PC-3 (cell line): ENCODE measurements around the gene SBSN. TPM values are rescaled to one million over a fixed set of nuclear protein-coding genes. Genes with fewer than 3 reads are reported as not detected.

ENCODE experiments used
- ATAC-seq: fragments of 200-7000 bp; cut with Tn5 transposase; 2 replicates; pipeline ENCODE4 v1.9.1; 2020; ENCODE audit warnings: mild to moderate bottlenecking, moderate library complexity
- BruUV-seq: library from RNA; stranded (reverse); fragments of 400-500 nt; replicated peaks from 2 replicates; lab custom pipeline; 2021; lab: Mats Ljungman, UMichigan
- CTCF ChIA-PET: fragments of 300-600 bp; sonication (Branson Sonifier 250); formaldehyde crosslinking; loops from one replicate; lab custom pipeline; 2022; ENCODE audit warnings: antibody characterized with exemption; lab: Charles Lee
- POLR2A ChIA-PET: fragments of 300-600 bp; sonication (Branson Sonifier 250); formaldehyde crosslinking; loops from one replicate; lab custom pipeline; 2022; ENCODE audit warnings: antibody characterized with exemption; ENCODE audit not compliant: unreplicated experiment; lab: Charles Lee
- DNase-seq: peaks from one replicate; pipeline ENCODE4 v3.0.0-alpha.2; 2015
- H2AFZ ChIP-seq: fragments of 300-600 bp; sonication (generic); 2 replicates; pipeline ENCODE4 v1.6.0; 2016; ENCODE audit warnings: antibody characterized with exemption, low read length
- H3F3A ChIP-seq: fragments of 300-600 bp; sonication (generic); one replicate; pipeline ENCODE4 v1.6.0; 2017; ENCODE audit warnings: antibody characterized with exemption, low read length, control low read depth, mild to moderate bottlenecking; ENCODE audit not compliant: unreplicated experiment
- H3K27ac ChIP-seq: fragments of 300-600 bp; sonication (generic); 2 replicates; pipeline ENCODE4 v1.5.1; 2016; ENCODE audit warnings: mild to moderate bottlenecking, low read length
- H3K27me3 ChIP-seq: fragments of 300-600 bp; sonication (generic); 2 replicates; pipeline ENCODE4 v1.6.1; 2016; ENCODE audit warnings: low read length, mixed read lengths
- H3K36me3 ChIP-seq: fragments of 300-600 bp; sonication (generic); 2 replicates; pipeline ENCODE4 v1.6.1; 2016; ENCODE audit warnings: low read depth, mixed run types, low read length, mixed read lengths
- H3K4me1 ChIP-seq: fragments of 300-600 bp; sonication (generic); 2 replicates; pipeline ENCODE4 v1.5.1; 2016; ENCODE audit warnings: low read length; ENCODE audit not compliant: insufficient read depth
- H3K4me2 ChIP-seq: fragments of 300-600 bp; sonication (generic); 2 replicates; pipeline ENCODE4 v1.6.0; 2016; ENCODE audit warnings: low read length
- H3K4me3 ChIP-seq: fragments of 300-600 bp; sonication (generic); 2 replicates; pipeline ENCODE4 v1.5.1; 2016; ENCODE audit warnings: mild to moderate bottlenecking, low read length, mixed read lengths
- H3K79me2 ChIP-seq: fragments of 300-600 bp; sonication (generic); 2 replicates; pipeline ENCODE4 v1.6.1; 2017; ENCODE audit warnings: low read length, mixed read lengths
- H3K9ac ChIP-seq: fragments of 300-600 bp; sonication (generic); 2 replicates; pipeline ENCODE4 v1.6.0; 2016; ENCODE audit warnings: mild to moderate bottlenecking, low read length
- H3K9me2 ChIP-seq: fragments of 300-600 bp; sonication (generic); replicated peaks from 2 replicates; pipeline ENCODE4 v1.6.1; 2016; ENCODE audit warnings: mixed run types, low read length, mixed read lengths
- H3K9me3 ChIP-seq: fragments of 300-600 bp; sonication (generic); 2 replicates; pipeline ENCODE4 v1.6.1; 2016; ENCODE audit warnings: low read length, mixed read lengths
- H4K20me1 ChIP-seq: fragments of 300-600 bp; sonication (generic); 2 replicates; pipeline ENCODE4 v1.6.1; 2016; ENCODE audit warnings: low read length, mixed read lengths
- EZH2 ChIP-seq: fragments of 300-600 bp; sonication (generic); IDR thresholded peaks from one replicate; pipeline ENCODE4 v1.6.1; 2017; ENCODE audit warnings: antibody characterized with exemption, mild to moderate bottlenecking, low read length; ENCODE audit not compliant: unreplicated experiment
- EZH2phosphoT487 ChIP-seq: fragments of 300-600 bp; sonication (generic); IDR thresholded peaks from 2 replicates; pipeline ENCODE4 v1.6.1; 2018; ENCODE audit warnings: mild to moderate bottlenecking, antibody characterized with exemption, low read length, borderline replicate concordance
- intact Hi-C: fragments of 100-400 bp; cut with micrococcal nuclease; formaldehyde crosslinking; loops from 2 replicates; pipeline ENCODE4 v1.9.0; 2023
- total RNA-seq: library from RNA; depleted of rRNA; stranded (reverse); fragments of >200 nt; gene quantifications from 2 replicates; pipeline ENCODE4 v1.2.3, GENCODE V29; 2014
- TF ChIP-seq, protein P1 (sequence below): fragments of 300-600 bp; sonication (generic); conservative IDR thresholded peaks from 2 replicates; pipeline ENCODE4 v1.5.1; 2017; ENCODE audit warnings: antibody characterized with exemption, low read depth, mild to moderate bottlenecking, low read length

SBSN gene
- total RNA-seq, 1 experiment from 2014 or later = 0.26 TPM

- Histone ChIP-seq H3K79me2 (no peaks in the 10 kb centered on the region), H3K9ac (no peak overlapping the region), H3K4me2 (no peak overlapping the region), H3K9me2 (no peaks in the 10 kb centered on the region), H3K36me3 (no peaks in the 10 kb centered on the region), H4K20me1 (no peaks in the 10 kb centered on the region), H3K27ac (no peak overlapping the region), H3K4me1 (no peaks in the 10 kb centered on the region), H3K9me3 (no peaks in the 10 kb centered on the region), H3K27me3 (no peaks in the 10 kb centered on the region), H2AFZ (no peak overlapping the region), H3F3A (no peaks in the 10 kb centered on the region), H3K4me3 (no peak overlapping the region)
- ChIA-PET POLR2A (no interaction called here), CTCF (no interaction called here)
- intact Hi-C loops = no loop called here
- DNase-seq (no peak), ATAC-seq (no peak)
- no TSS peak for BruUV-seq
- TF ChIP-seq, protein P1, sequence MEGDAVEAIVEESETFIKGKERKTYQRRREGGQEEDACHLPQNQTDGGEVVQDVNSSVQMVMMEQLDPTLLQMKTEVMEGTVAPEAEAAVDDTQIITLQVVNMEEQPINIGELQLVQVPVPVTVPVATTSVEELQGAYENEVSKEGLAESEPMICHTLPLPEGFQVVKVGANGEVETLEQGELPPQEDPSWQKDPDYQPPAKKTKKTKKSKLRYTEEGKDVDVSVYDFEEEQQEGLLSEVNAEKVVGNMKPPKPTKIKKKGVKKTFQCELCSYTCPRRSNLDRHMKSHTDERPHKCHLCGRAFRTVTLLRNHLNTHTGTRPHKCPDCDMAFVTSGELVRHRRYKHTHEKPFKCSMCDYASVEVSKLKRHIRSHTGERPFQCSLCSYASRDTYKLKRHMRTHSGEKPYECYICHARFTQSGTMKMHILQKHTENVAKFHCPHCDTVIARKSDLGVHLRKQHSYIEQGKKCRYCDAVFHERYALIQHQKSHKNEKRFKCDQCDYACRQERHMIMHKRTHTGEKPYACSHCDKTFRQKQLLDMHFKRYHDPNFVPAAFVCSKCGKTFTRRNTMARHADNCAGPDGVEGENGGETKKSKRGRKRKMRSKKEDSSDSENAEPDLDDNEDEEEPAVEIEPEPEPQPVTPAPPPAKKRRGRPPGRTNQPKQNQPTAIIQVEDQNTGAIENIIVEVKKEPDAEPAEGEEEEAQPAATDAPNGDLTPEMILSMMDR = no peak
- TF ChIP-seq EZH2 (no peak), EZH2phosphoT487 (no peak)
Measured at GRCh38 chr19:35487656-35488182, 40.4 kb downstream of the SBSN start.

DNA sequence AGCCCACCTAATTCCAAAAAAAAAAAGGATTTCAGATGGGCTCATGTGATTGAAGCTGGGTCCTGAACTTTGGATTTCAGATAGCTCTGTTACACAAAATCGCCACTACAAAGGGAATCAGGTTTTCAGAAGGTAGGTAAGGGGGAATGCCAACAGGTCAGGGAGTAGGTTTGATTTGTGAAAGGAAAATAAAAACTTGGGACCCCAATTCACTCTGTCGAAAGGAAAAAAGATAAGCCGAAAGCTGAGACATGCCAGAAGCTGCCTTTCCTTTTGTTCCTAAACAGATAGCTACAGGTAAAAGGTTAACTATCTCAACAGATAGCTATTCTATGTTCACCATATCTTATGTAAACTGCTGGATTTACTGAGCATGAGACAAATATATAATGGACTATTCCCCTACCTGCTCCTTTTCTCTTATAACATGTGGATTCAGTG, 41.8 kb downstream of the SBSN start:
- H3K36me3 ChIP-seq = no peaks in the 10 kb centered on the region
- DNase-seq = no peak
- no peak overlapping the region for H3K4me2 ChIP-seq
- no peak for ATAC-seq
- no peak overlapping the region for H3K27ac ChIP-seq
- H3K4me1 ChIP-seq = no peaks in the 10 kb centered on the region
- ChIA-PET POLR2A (no interaction called here), CTCF (no interaction called here)
- H3K4me3 ChIP-seq = no peak overlapping the region
- H2AFZ ChIP-seq = no peak overlapping the region
- no peaks in the 10 kb centered on the region for H3K79me2 ChIP-seq
- no peaks in the 10 kb centered on the region for H3K9me3 ChIP-seq
- TF ChIP-seq EZH2 = no peak
- TF ChIP-seq, protein P1 = no peak
- TF ChIP-seq EZH2phosphoT487 = no peak
- BruUV-seq = no TSS peak
- no peaks in the 10 kb centered on the region for H3K9me2 ChIP-seq
- no peaks in the 10 kb centered on the region for H3K27me3 ChIP-seq
- intact Hi-C loops = no loop called here
- H3F3A ChIP-seq = no peaks in the 10 kb centered on the region
- no peak overlapping the region for H3K9ac ChIP-seq
- H4K20me1 ChIP-seq = no peaks in the 10 kb centered on the region

GRCh38 chr19:35484252-35485036, 43.7 kb downstream of the SBSN start:
- Histone ChIP-seq H3K36me3 (no peaks in the 10 kb centered on the region), H3K27me3 (no peaks in the 10 kb centered on the region), H3K4me3 (no peak overlapping the region), H3K9me2 (no peaks in the 10 kb centered on the region), H3K79me2 (no peaks in the 10 kb centered on the region), H3K9me3 (no peaks in the 10 kb centered on the region), H3K4me2 (no peak overlapping the region), H3K4me1 (no peaks in the 10 kb centered on the region), H3K9ac (no peak overlapping the region), H3F3A (no peaks in the 10 kb centered on the region), H3K27ac (no peak overlapping the region), H2AFZ (no peak overlapping the region), H4K20me1 (no peaks in the 10 kb centered on the region)
- ChIA-PET CTCF (no interaction called here), POLR2A (no interaction called here)
- TF ChIP-seq EZH2phosphoT487 (no peak), EZH2 (no peak)
- TF ChIP-seq, protein P1 = no peak
- no TSS peak for BruUV-seq
- no peak for ATAC-seq
- no peak for DNase-seq
- intact Hi-C loops = no loop called here
